Calu3 (cell line): Measurements from ENCODE around the gene C2CD4A. TPM values are rescaled to one million over a fixed set of nuclear protein-coding genes. Genes with fewer than 3 reads are reported as not detected.

Source experiments
- BruUV-seq: library from RNA; stranded (reverse); fragments of 400-500 nt; replicated peaks from 2 replicates; lab custom pipeline; 2021; lab: Mats Ljungman, UMichigan
- CTCF ChIA-PET: fragments of 300-600 bp; sonication (Branson Sonifier 250); formaldehyde crosslinking; loops from one replicate; lab custom pipeline; 2022; ENCODE audit warnings: antibody characterized with exemption; lab: Charles Lee
- DNase-seq: peaks from one replicate; pipeline ENCODE4 v3.0.0; 2022
- H3K27ac Mint-ChIP-seq: one replicate; pipeline ENCODE4 v1.8.0; 2022; ENCODE audit warnings: mixed read lengths; ENCODE audit not compliant: unreplicated experiment
- H3K27me3 Mint-ChIP-seq: one replicate; pipeline ENCODE4 v1.8.0; 2022; ENCODE audit warnings: mixed read lengths; ENCODE audit not compliant: unreplicated experiment
- H3K36me3 Mint-ChIP-seq: one replicate; pipeline ENCODE4 v1.8.0; 2022; ENCODE audit warnings: mild to moderate bottlenecking, moderate library complexity, mixed read lengths; ENCODE audit not compliant: insufficient read depth, unreplicated experiment
- H3K4me1 Mint-ChIP-seq: one replicate; pipeline ENCODE4 v1.8.0; 2022; ENCODE audit warnings: mild to moderate bottlenecking, low read depth, mixed read lengths; ENCODE audit not compliant: unreplicated experiment
- H3K4me3 Mint-ChIP-seq: one replicate; pipeline ENCODE4 v1.8.0; 2022; ENCODE audit warnings: mild to moderate bottlenecking, low read depth, moderate library complexity, mixed read lengths; ENCODE audit not compliant: unreplicated experiment
- H3K9me3 Mint-ChIP-seq: one replicate; pipeline ENCODE4 v1.8.0; 2022; ENCODE audit warnings: low read depth, mixed read lengths; ENCODE audit not compliant: unreplicated experiment
- CTCF ChIP-seq: fragments of 200-600 bp; IDR thresholded peaks from one replicate; pipeline ENCODE4 v1.8.0; 2022; ENCODE audit warnings: antibody characterized with exemption; ENCODE audit not compliant: unreplicated experiment
- intact Hi-C: fragments of 100-400 bp; cut with micrococcal nuclease; formaldehyde crosslinking; loops from one replicate; pipeline ENCODE4 v1.10.0; 2022; ENCODE audit not compliant: unreplicated experiment
- total RNA-seq: library from RNA; stranded (reverse); gene quantifications from 2 replicates; pipeline ENCODE4 v1.2.3, GENCODE V29; 2022

Gene C2CD4A
- total RNA-seq, 1 experiment from 2014 or later = 17.6 TPM

DNA sequence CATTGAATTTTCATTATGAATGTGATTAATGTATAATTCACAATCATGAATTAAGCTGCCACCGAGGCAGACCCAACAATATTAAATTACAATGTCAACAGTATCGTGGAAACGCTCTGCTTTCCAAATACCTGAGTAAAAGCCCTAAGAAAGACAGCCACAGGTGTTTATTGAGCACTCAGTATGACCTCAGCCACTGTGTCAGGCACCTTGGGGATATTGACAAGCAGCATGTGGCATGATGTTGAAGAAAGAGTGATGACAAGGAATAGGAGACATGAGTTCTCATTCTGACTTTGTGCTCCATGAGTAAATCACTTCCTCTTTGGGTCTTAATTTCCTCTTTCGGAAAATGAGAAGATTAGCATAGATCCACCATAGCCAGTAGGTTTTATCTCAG is 12.8 kb downstream of the C2CD4A start:
- CTCF ChIA-PET = no interaction called here
- Mint-ChIP-seq H3K27me3 (no peaks in the 10 kb centered on the region), H3K36me3 (peaks cover 6% of the 10 kb centered on the region), H3K9me3 (peaks cover 10% of the 10 kb centered on the region), H3K4me1 (peaks cover 20% of the 10 kb centered on the region), H3K27ac (no peak overlapping the region), H3K4me3 (no peak overlapping the region)
- no peak for TF ChIP-seq CTCF
- DNase-seq = no peak
- no TSS peak for BruUV-seq
- intact Hi-C loops = loop anchor here (5.0 kb wide), 1 partner anchor 228 kb away; no protein-coding TSS in a partner anchor

- Mint-ChIP-seq H3K36me3 (no peaks in the 10 kb centered on the region), H3K9me3 (peaks cover 10% of the 10 kb centered on the region), H3K4me3 (no peak overlapping the region), H3K27me3 (no peaks in the 10 kb centered on the region), H3K27ac (no peak overlapping the region), H3K4me1 (peaks cover 27% of the 10 kb centered on the region)
- intact Hi-C loops = no loop called here
- CTCF ChIA-PET = no interaction called here
- BruUV-seq = no TSS peak
- no peak for DNase-seq
- no peak for TF ChIP-seq CTCF
Observed at GRCh38 chr15:62083194-62084154, 16.7 kb downstream of the C2CD4A start.

DNA sequence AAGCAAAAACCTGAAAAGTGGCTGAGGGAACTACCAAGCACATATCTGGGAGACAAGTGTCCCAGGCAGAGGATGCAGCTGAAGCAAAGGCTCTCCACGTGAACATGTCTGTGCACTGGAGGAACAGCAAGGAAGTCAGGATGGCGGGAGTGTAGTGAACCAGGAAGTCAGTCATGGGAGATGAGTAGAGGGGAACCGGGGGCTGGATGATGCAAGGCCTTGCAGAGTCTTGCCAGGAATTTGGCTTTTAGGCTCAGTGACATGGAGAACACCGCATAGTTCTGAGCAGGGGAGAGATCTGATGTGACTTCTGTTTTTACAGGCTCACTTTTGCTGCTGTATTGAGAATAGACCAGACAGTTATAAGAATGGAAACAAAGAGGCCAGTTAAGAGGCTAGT is 19.0 kb downstream of the C2CD4A start:
- Mint-ChIP-seq H3K27me3 (no peaks in the 10 kb centered on the region), H3K4me3 (no peak overlapping the region), H3K36me3 (no peaks in the 10 kb centered on the region), H3K27ac (no peak overlapping the region), H3K9me3 (peaks cover 10% of the 10 kb centered on the region), H3K4me1 (peaks cover 39% of the 10 kb centered on the region)
- BruUV-seq = no TSS peak
- TF ChIP-seq CTCF = no peak
- CTCF ChIA-PET = no interaction called here
- no peak for DNase-seq
- intact Hi-C loops = no loop called here

GRCh38 chr15:62087671-62088352 is 21.0 kb downstream of the C2CD4A start:
- CTCF ChIA-PET = interaction anchor here (0.6 to 2.3 kb wide), 4 partner anchors 13 to 38 kb away, joined by 3 to 7 read pairs (median 3); no protein-coding TSS in a partner anchor
- peaks cover 40% of the 10 kb centered on the region for H3K4me1 Mint-ChIP-seq
- no peak overlapping the region for H3K27ac Mint-ChIP-seq
- BruUV-seq = no TSS peak
- TF ChIP-seq CTCF = no peak
- no peaks in the 10 kb centered on the region for H3K27me3 Mint-ChIP-seq
- intact Hi-C loops = no loop called here
- H3K4me3 Mint-ChIP-seq = no peak overlapping the region
- no peak for DNase-seq
- H3K9me3 Mint-ChIP-seq = peaks cover 8% of the 10 kb centered on the region
- no peaks in the 10 kb centered on the region for H3K36me3 Mint-ChIP-seq
